ENCODE measurements around the gene TRERF1. TPM values are rescaled to one million over a fixed set of nuclear protein-coding genes. Genes with fewer than 3 reads are reported as not detected.
A peak's percentile ranks its signal among the peaks of the same experiment; 100 is the strongest.

The TRERF1 gene
- polyA plus RNA-seq, 1 of the 3 experiments (the other 2 are of a cell fraction) = 3.6 TPM

DNA sequence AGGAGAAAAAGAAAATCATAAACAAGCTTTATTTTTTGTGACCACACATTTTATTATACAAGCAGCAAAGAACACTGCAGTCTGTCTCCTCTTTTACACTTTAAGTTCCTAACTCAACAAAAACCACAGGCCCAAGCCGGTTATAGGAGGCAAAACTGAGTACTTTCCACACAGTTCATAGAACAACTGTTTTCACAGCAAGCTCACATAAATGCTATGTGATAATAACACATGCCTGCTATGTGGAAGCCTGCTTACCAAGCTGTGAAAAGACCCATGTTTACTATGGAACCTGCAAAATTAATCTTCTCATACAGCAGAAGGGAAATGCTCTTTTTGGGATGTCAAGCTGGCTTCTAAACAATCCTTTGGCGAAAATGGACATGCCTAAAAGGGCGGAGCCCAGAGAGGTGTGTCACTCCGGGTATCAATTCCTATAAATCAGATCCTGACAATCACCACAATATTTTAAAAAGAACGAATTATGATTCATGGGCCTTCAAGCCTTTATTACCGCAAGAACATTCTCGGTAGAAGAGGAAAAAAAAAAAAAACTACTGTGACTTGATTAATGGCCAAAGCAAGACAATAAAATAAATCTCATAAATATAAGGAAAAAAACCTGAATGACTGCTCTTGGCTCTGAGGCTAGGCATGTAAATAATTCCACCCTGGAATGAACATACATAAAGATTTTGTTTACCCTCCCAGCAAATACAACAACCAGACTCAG, 2.6 kb downstream of the TRERF1 start:
- peaks cover 8 to 17% of the 10 kb centered on the region in 2 experiments; a peak in 3 of 4 replicates for H3K4me1 ChIP-seq (ENCODE audit: control insufficient read depth in 1 of 2, insufficient read depth in 2 of 2, low read depth in 1 of 2, low read length in 1 of 2)
- no peak overlapping the region for H3K27ac ChIP-seq (ENCODE audit: low read depth in 2 of 2, low read length in 1 of 2)
- H3K9me2 ChIP-seq = no peaks in the 10 kb centered on the region
- WGBS (ENCODE audit: low lambda C conversion rate) = 85% methylated on average over 7 of the region's 7 CpGs
- CTCF ChIA-PET = interaction anchor here (0.8 to 1.3 kb wide), 3 partner anchors 84 to 234 kb away, joined by 3 to 4 read pairs (median 3); no protein-coding TSS in a partner anchor
- no peaks in the 10 kb centered on the region for H3K36me3 ChIP-seq (replicated peaks in 1 of 2; ENCODE audit: control insufficient read depth in 1 of 2, insufficient read depth in 2 of 2, low read length in 1 of 2)
- H3K9ac ChIP-seq = no peak overlapping the region
- peak overlapping the region in 1 of 2 experiments; percentile 100; a peak in 1 of 4 replicates for H3K4me3 ChIP-seq (ENCODE audit: low read depth in 2 of 2, low read length in 1 of 2)
- H3F3A ChIP-seq (replicated peaks; ENCODE audit: insufficient read depth) = peaks cover 14% of the 10 kb centered on the region
- DNase-seq = no peak
- TF ChIP-seq RCOR1 (IDR thresholded peaks at IDR 0.05; ENCODE audit: low read length) = no peak
- H3K4me2 ChIP-seq = peak overlapping the region; percentile 99
- H3K9me3 ChIP-seq = no peaks in the 10 kb centered on the region
- H3K27me3 ChIP-seq (ENCODE audit: insufficient read depth) = no peaks in the 10 kb centered on the region
- peaks cover 76% of the 10 kb centered on the region for H3K79me2 ChIP-seq (ENCODE audit: insufficient read depth)
- H2AFZ ChIP-seq (ENCODE audit: low read depth) = no peak overlapping the region
- POLR2A ChIA-PET = no interaction called here
- H4K20me1 ChIP-seq (ENCODE audit: insufficient read depth) = peaks cover 12% of the 10 kb centered on the region; the same call in 1 of the 2 replicates

DNA sequence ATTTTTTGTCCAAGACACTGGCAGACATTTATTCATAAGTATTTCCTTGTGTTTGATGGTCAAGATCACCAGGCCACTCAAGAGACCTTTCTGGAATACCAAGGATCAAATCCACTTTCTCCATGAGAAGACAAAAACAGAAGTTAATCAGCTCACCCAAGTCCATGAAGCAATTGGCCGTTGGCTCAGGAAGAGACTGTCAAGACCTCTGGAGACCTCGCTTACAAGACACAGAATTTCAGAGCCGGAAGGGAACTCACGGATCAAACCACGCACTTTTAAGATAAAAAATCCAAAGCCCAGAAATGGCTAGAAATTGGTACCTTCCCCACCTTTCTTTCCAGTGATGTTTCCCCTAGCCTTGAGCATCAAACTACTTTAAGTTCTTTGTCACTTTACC, 3.3 kb downstream of the TRERF1 start:
- Histone ChIP-seq H3K36me3 (replicated peaks in 1 of 2; ENCODE audit: control insufficient read depth in 1 of 2, insufficient read depth in 2 of 2, low read length in 1 of 2) (no peaks in the 10 kb centered on the region), H3F3A (replicated peaks; ENCODE audit: insufficient read depth) (peaks cover 11% of the 10 kb centered on the region), H2AFZ (ENCODE audit: low read depth) (no peak overlapping the region), H3K4me2 (peak overlapping the region; percentile 99; the same call in 1 of the 2 replicates), H3K4me1 (ENCODE audit: control insufficient read depth in 1 of 2, insufficient read depth in 2 of 2, low read depth in 1 of 2, low read length in 1 of 2) (peaks cover 8 to 12% of the 10 kb centered on the region in 2 experiments; a peak in 3 of 4 replicates), H3K4me3 (ENCODE audit: low read depth in 2 of 2, low read length in 1 of 2) (no peak overlapping the region), H3K9me3 (no peaks in the 10 kb centered on the region), H3K27ac (ENCODE audit: low read depth in 2 of 2, low read length in 1 of 2) (no peak overlapping the region), H3K27me3 (ENCODE audit: insufficient read depth) (no peaks in the 10 kb centered on the region), H3K9ac (no peak overlapping the region), H3K79me2 (ENCODE audit: insufficient read depth) (peaks cover 80% of the 10 kb centered on the region), H4K20me1 (ENCODE audit: insufficient read depth) (peaks cover 12% of the 10 kb centered on the region; the same call in 1 of the 2 replicates), H3K9me2 (no peaks in the 10 kb centered on the region)
- no peak for DNase-seq
- POLR2A ChIA-PET = no interaction called here
- 97% methylated on average over 5 of the region's 5 CpGs for WGBS (ENCODE audit: low lambda C conversion rate)
- CTCF ChIA-PET = interaction anchor here (0.8 to 1.3 kb wide), 3 partner anchors 10 to 99 kb away, joined by 3 to 4 read pairs (median 3); no protein-coding TSS in a partner anchor
- TF ChIP-seq FOSL2 (IDR thresholded peaks at IDR 0.05; ENCODE audit: borderline replicate concordance, low read depth) (no peak), RFX5 (IDR thresholded peaks at IDR 0.05; ENCODE audit: low read length) (no peak), RXRA (IDR thresholded peaks at IDR 0.05; ENCODE audit: borderline replicate concordance, low read depth) (no peak), NRF1 (IDR thresholded peaks at IDR 0.05; ENCODE audit: low read depth, low read length) (no peak), NFIC (IDR thresholded peaks at IDR 0.05; ENCODE audit: borderline replicate concordance) (no peak), TAF1 (IDR thresholded peaks at IDR 0.05; ENCODE audit: borderline replicate concordance, low read depth, low read length) (no peak), YY1 (IDR thresholded peaks at IDR 0.05; ENCODE audit: low read depth) (no peak), FOXJ3 (CRISPR knock-in tag; IDR thresholded peaks at IDR 0.05) (no peak), EZH2phosphoT487 (IDR thresholded peaks at IDR 0.05; ENCODE audit: borderline replicate concordance, low read depth) (no peak)
- TF ChIP-seq, protein P1, sequence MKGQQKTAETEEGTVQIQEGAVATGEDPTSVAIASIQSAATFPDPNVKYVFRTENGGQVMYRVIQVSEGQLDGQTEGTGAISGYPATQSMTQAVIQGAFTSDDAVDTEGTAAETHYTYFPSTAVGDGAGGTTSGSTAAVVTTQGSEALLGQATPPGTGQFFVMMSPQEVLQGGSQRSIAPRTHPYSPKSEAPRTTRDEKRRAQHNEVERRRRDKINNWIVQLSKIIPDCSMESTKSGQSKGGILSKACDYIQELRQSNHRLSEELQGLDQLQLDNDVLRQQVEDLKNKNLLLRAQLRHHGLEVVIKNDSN (IDR thresholded peaks at IDR 0.05; ENCODE audit: borderline replicate concordance, low read depth) = no peak
- TF ChIP-seq, protein P2, sequence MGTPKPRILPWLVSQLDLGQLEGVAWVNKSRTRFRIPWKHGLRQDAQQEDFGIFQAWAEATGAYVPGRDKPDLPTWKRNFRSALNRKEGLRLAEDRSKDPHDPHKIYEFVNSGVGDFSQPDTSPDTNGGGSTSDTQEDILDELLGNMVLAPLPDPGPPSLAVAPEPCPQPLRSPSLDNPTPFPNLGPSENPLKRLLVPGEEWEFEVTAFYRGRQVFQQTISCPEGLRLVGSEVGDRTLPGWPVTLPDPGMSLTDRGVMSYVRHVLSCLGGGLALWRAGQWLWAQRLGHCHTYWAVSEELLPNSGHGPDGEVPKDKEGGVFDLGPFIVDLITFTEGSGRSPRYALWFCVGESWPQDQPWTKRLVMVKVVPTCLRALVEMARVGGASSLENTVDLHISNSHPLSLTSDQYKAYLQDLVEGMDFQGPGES (IDR thresholded peaks at IDR 0.05; ENCODE audit: low read depth, low read length) = no peak
- TF ChIP-seq, protein P3, sequence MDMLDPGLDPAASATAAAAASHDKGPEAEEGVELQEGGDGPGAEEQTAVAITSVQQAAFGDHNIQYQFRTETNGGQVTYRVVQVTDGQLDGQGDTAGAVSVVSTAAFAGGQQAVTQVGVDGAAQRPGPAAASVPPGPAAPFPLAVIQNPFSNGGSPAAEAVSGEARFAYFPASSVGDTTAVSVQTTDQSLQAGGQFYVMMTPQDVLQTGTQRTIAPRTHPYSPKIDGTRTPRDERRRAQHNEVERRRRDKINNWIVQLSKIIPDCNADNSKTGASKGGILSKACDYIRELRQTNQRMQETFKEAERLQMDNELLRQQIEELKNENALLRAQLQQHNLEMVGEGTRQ (IDR thresholded peaks at IDR 0.05; ENCODE audit: borderline replicate concordance, low read depth, low read length) = no peak
- TF ChIP-seq, protein P4, sequence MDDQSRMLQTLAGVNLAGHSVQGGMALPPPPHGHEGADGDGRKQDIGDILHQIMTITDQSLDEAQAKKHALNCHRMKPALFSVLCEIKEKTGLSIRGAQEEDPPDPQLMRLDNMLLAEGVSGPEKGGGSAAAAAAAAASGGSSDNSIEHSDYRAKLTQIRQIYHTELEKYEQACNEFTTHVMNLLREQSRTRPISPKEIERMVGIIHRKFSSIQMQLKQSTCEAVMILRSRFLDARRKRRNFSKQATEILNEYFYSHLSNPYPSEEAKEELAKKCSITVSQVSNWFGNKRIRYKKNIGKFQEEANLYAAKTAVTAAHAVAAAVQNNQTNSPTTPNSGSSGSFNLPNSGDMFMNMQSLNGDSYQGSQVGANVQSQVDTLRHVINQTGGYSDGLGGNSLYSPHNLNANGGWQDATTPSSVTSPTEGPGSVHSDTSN (IDR thresholded peaks at IDR 0.05) = no peak

Measured in SK-N-SH (cell line).